Naive thymus-derived CD4-positive, alpha-beta T cell (primary cell): ENCODE measurements around the gene IPO9. TPM values are rescaled to one million over a fixed set of nuclear protein-coding genes. Genes with fewer than 3 reads are reported as not detected.

ENCODE experiments used
- ATAC-seq: fragments of 150-1000 bp; cut with Tn5 transposase; 2 replicates; pipeline ENCODE4 v1.10.0; 2021; ENCODE audit warnings: mild to moderate bottlenecking, moderate library complexity
- CTCF ChIA-PET: fragments of 350-600 bp; sonication (Branson Sonifier 250); formaldehyde crosslinking; loops from one replicate; lab custom pipeline; 2021; ENCODE audit warnings: antibody characterized with exemption; lab: Charles Lee
- POLR2A ChIA-PET: fragments of 350-600 bp; sonication (Branson Sonifier 250); formaldehyde crosslinking; loops from one replicate; lab custom pipeline; 2021; ENCODE audit warnings: antibody characterized with exemption, inconsistent platforms; lab: Charles Lee
- DNase-seq, 9 donors: peaks; one replicate each; pipeline versions ENCODE4 v3.0.0 to v3.0.0-alpha.2; 2020 to 2022; ENCODE audit warnings: mixed read lengths in 1 of 9
- H3K27ac ChIP-seq: one replicate; pipeline ENCODE4 v1.7.0; 2013; ENCODE audit warnings: mild to moderate bottlenecking, low read depth, low read length, moderate library complexity
- H3K27me3 ChIP-seq, 2 donors: one replicate each; pipeline ENCODE4 v1.7.0; 2013; ENCODE audit warnings: low read length in 2 of 2, mild to moderate bottlenecking in 2 of 2, moderate library complexity in 2 of 2; ENCODE audit not compliant: control insufficient read depth in 2 of 2, insufficient read depth in 2 of 2
- H3K36me3 ChIP-seq, 3 experiments: 1 replicate in 2 of 3; 2 replicates in 1 of 3; pipeline ENCODE4 v1.7.0; 2013; ENCODE audit warnings: low read length in 3 of 3, mild to moderate bottlenecking in 3 of 3, moderate library complexity in 1 of 3; ENCODE audit not compliant: insufficient read depth in 3 of 3, control insufficient read depth in 2 of 3
- H3K4me1 ChIP-seq, 2 donors: one replicate each; pipeline ENCODE4 v1.7.0; 2013; ENCODE audit warnings: low read length in 2 of 2, mild to moderate bottlenecking in 2 of 2, moderate library complexity in 1 of 2; ENCODE audit not compliant: control insufficient read depth in 2 of 2, insufficient read depth in 2 of 2
- H3K4me3 ChIP-seq: 2 replicates; pipeline ENCODE4 v1.7.0; 2013; ENCODE audit warnings: mild to moderate bottlenecking, low read length
- H3K9me3 ChIP-seq, 3 experiments: 1 replicate in 2 of 3; 2 replicates in 1 of 3; pipeline ENCODE4 v1.7.0; 2013; ENCODE audit warnings: low read length in 3 of 3; ENCODE audit not compliant: control insufficient read depth in 2 of 3
- H3K27ac Mint-ChIP-seq, 9 donors: one replicate each; pipeline ENCODE4 v1.8.0; 2020 to 2022; ENCODE audit warnings: mixed read lengths in 9 of 9, mild to moderate bottlenecking in 8 of 9, moderate library complexity in 5 of 9, inconsistent platforms in 2 of 9
- H3K27me3 Mint-ChIP-seq, 5 donors: one replicate each; pipeline ENCODE4 v1.8.0; 2021 to 2022; ENCODE audit warnings: mixed read lengths in 5 of 5, mild to moderate bottlenecking in 1 of 5
- H3K36me3 Mint-ChIP-seq, 5 donors: one replicate each; pipeline ENCODE4 v1.8.0; 2020 to 2022; ENCODE audit warnings: mixed read lengths in 5 of 5, mild to moderate bottlenecking in 3 of 5, inconsistent platforms in 1 of 5
- H3K4me1 Mint-ChIP-seq, 7 donors: one replicate each; pipeline ENCODE4 v1.8.0; 2020 to 2022; ENCODE audit warnings: mixed read lengths in 7 of 7, mild to moderate bottlenecking in 3 of 7, inconsistent platforms in 1 of 7
- H3K4me3 Mint-ChIP-seq, 10 donors: one replicate each; pipeline ENCODE4 v1.8.0; 2020 to 2022; ENCODE audit warnings: mild to moderate bottlenecking in 10 of 10, mixed read lengths in 10 of 10, moderate library complexity in 6 of 10, inconsistent platforms in 2 of 10
- H3K9me3 Mint-ChIP-seq, 11 donors: one replicate each; pipeline ENCODE4 v1.8.0; 2020 to 2022; ENCODE audit warnings: mixed read lengths in 11 of 11, mild to moderate bottlenecking in 4 of 11, inconsistent platforms in 1 of 11, moderate library complexity in 1 of 11
- intact Hi-C, 2 donors: fragments of 100-400 bp; cut with micrococcal nuclease; formaldehyde crosslinking; loops; one replicate each; pipeline ENCODE4 v1.15.1; 2023
- polyA plus RNA-seq, 2 donors: library from polyadenylated mRNA; unstranded; fragments of 300-500 nt; fragmentation: Illumina TruSeq; gene quantifications; one replicate each; pipeline ENCODE4 v1.2.3, GENCODE V29; 2021
- total RNA-seq, 6 experiments: library from RNA in 5 of 6; stranded (reverse) in 5 of 6; gene quantifications; 1 replicate in 5 of 6; 2 replicates in 1 of 6; pipeline ENCODE4 v1.2.3 and lab custom pipeline; 2021 to 2026

Gene IPO9
- total and polyA plus RNA-seq, 7 experiments from 2014 or later: 20.8 to 55.3 (median 29.8) TPM

- Mint-ChIP-seq H3K4me1 (peaks cover 0 to 5% (median 0%) of the 10 kb centered on the region in 7 donors), H3K9me3 (no peaks in the 10 kb centered on the region), H3K4me3 (no peak overlapping the region), H3K27me3 (peaks cover 0 to 8% (median 5%) of the 10 kb centered on the region in 5 donors), H3K27ac (no peak overlapping the region), H3K36me3 (no peaks in the 10 kb centered on the region)
- Histone ChIP-seq H3K9me3 (no peaks in the 10 kb centered on the region), H3K4me3 (no peak overlapping the region), H3K27me3 (no peaks in the 10 kb centered on the region), H3K4me1 (no peaks in the 10 kb centered on the region), H3K27ac (no peak overlapping the region), H3K36me3 (no peaks in the 10 kb centered on the region)
- no peak for ATAC-seq
- ChIA-PET POLR2A (no interaction called here), CTCF (no interaction called here)
- no peak for DNase-seq
- intact Hi-C loops: no loop called here
Observed at GRCh38 chr1:201902198-201902597, 73.2 kb downstream of the IPO9 start.

- Mint-ChIP-seq H3K27ac (no peak overlapping the region), H3K27me3 (peaks cover 0 to 8% (median 5%) of the 10 kb centered on the region in 5 donors), H3K9me3 (no peaks in the 10 kb centered on the region), H3K36me3 (no peaks in the 10 kb centered on the region), H3K4me3 (no peak overlapping the region), H3K4me1 (peaks cover 0 to 5% (median 0%) of the 10 kb centered on the region in 7 donors)
- CTCF ChIA-PET: no interaction called here
- H3K27ac ChIP-seq: no peak overlapping the region
- no peak for DNase-seq
- H3K36me3 ChIP-seq: no peaks in the 10 kb centered on the region
- H3K9me3 ChIP-seq: no peaks in the 10 kb centered on the region
- no peaks in the 10 kb centered on the region for H3K27me3 ChIP-seq
- POLR2A ChIA-PET: no interaction called here
- H3K4me1 ChIP-seq: no peaks in the 10 kb centered on the region
- ATAC-seq: no peak
- intact Hi-C loops: no loop called here
- no peak overlapping the region for H3K4me3 ChIP-seq
Observed at GRCh38 chr1:201903135-201903534, 74.2 kb downstream of the IPO9 start.

GRCh38 chr1:201904579-201904978 lies 75.6 kb downstream of the IPO9 start:
- no peaks in the 10 kb centered on the region for H3K27me3 ChIP-seq
- ATAC-seq (no peak), DNase-seq (no peak)
- intact Hi-C loops: no loop called here
- H3K27me3 Mint-ChIP-seq: peaks cover 0 to 10% (median 8%) of the 10 kb centered on the region in 5 donors
- ChIA-PET POLR2A (no interaction called here), CTCF (no interaction called here)
- no peak overlapping the region for H3K4me3 ChIP-seq
- no peaks in the 10 kb centered on the region for H3K4me1 ChIP-seq
- no peaks in the 10 kb centered on the region for H3K9me3 Mint-ChIP-seq
- no peaks in the 10 kb centered on the region for H3K36me3 ChIP-seq
- H3K36me3 Mint-ChIP-seq: no peaks in the 10 kb centered on the region
- H3K4me1 Mint-ChIP-seq: peaks cover 0 to 5% (median 0%) of the 10 kb centered on the region in 7 donors
- H3K27ac Mint-ChIP-seq: no peak overlapping the region
- no peak overlapping the region for H3K27ac ChIP-seq
- no peak overlapping the region for H3K4me3 Mint-ChIP-seq
- no peaks in the 10 kb centered on the region for H3K9me3 ChIP-seq

- no peak overlapping the region for H3K27ac Mint-ChIP-seq
- H3K9me3 Mint-ChIP-seq: no peaks in the 10 kb centered on the region
- Histone ChIP-seq H3K27me3 (no peaks in the 10 kb centered on the region), H3K4me1 (no peaks in the 10 kb centered on the region), H3K36me3 (no peaks in the 10 kb centered on the region), H3K27ac (no peak overlapping the region), H3K4me3 (no peak overlapping the region), H3K9me3 (no peaks in the 10 kb centered on the region)
- no peak for DNase-seq
- peaks cover 0 to 10% (median 3%) of the 10 kb centered on the region in 5 donors for H3K27me3 Mint-ChIP-seq
- H3K36me3 Mint-ChIP-seq: no peaks in the 10 kb centered on the region
- H3K4me3 Mint-ChIP-seq: no peak overlapping the region
- intact Hi-C loops: no loop called here
- ChIA-PET CTCF (interaction anchor here (1.1 kb wide), 1 partner anchor 20 kb away, joined by 3 read pairs; no protein-coding TSS in a partner anchor), POLR2A (no interaction called here)
- no peak for ATAC-seq
- peaks cover 0 to 5% (median 0%) of the 10 kb centered on the region in 7 donors for H3K4me1 Mint-ChIP-seq
Observed at GRCh38 chr1:201905234-201905890, 76.4 kb downstream of the IPO9 start.

DNA sequence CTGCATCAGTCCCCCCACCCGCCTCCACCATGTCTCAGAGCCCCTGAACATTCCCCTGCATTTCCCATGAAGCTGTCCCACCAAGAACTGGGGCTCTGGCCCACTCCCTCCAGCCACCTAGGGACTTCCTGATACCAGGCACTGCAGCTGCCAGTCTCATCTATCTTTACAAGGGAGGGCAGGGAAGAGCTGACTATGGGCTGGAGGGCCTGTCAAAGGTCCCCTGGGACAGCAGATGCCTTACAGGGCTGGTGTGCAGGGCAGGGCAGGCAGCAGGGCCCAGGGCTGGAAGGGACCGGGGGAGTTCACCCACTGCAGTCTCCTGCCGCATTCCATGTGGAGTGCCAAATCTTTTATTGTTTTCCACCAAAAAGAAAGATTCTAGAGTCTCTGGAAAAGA lies 77.4 kb downstream of the IPO9 start:
- no peaks in the 10 kb centered on the region for H3K36me3 Mint-ChIP-seq
- ChIA-PET POLR2A (no interaction called here), CTCF (interaction anchor here (1.1 kb wide), 1 partner anchor 19 kb away, joined by 3 read pairs; no protein-coding TSS in a partner anchor)
- no peak overlapping the region for H3K4me3 ChIP-seq
- no peak overlapping the region for H3K4me3 Mint-ChIP-seq
- no peaks in the 10 kb centered on the region for H3K9me3 ChIP-seq
- H3K4me1 ChIP-seq: no peaks in the 10 kb centered on the region
- H3K27ac ChIP-seq: no peak overlapping the region
- DNase-seq: no peak
- peaks cover 0 to 11% (median 0%) of the 10 kb centered on the region in 5 donors for H3K27me3 Mint-ChIP-seq
- no peak overlapping the region for H3K27ac Mint-ChIP-seq
- ATAC-seq: no peak
- no peaks in the 10 kb centered on the region for H3K36me3 ChIP-seq
- H3K9me3 Mint-ChIP-seq: no peaks in the 10 kb centered on the region
- intact Hi-C loops: no loop called here
- no peaks in the 10 kb centered on the region for H3K27me3 ChIP-seq
- H3K4me1 Mint-ChIP-seq: peaks cover 0 to 5% (median 0%) of the 10 kb centered on the region in 7 donors

DNA sequence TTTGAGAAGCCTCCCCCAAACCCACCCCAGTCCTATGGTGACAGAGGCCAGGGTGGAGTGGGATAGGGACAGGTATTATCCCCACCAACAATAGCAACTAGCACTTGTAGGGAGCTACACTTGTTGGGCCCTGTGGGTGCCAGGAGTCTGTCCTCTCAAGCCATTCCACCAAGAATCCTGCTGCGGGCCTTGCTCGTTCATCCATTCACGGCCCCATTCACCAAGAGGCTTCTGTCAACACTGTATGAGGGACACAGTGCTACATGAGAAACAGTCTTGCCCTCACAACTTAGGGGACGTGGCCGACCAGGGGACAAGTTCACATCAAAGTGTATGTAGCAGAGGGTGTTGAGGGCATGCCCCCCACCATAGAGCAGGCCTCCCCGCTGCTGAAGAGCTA lies 78.7 kb downstream of the IPO9 start:
- H3K36me3 ChIP-seq: no peaks in the 10 kb centered on the region
- H3K4me3 Mint-ChIP-seq: no peak overlapping the region
- no peaks in the 10 kb centered on the region for H3K4me1 ChIP-seq
- no peak overlapping the region for H3K27ac ChIP-seq
- CTCF ChIA-PET: no interaction called here
- no peak overlapping the region for H3K27ac Mint-ChIP-seq
- intact Hi-C loops: no loop called here
- no peaks in the 10 kb centered on the region for H3K36me3 Mint-ChIP-seq
- no peaks in the 10 kb centered on the region for H3K27me3 ChIP-seq
- peaks cover 0 to 5% (median 0%) of the 10 kb centered on the region in 7 donors for H3K4me1 Mint-ChIP-seq
- H3K4me3 ChIP-seq: no peak overlapping the region
- no peaks in the 10 kb centered on the region for H3K9me3 Mint-ChIP-seq
- POLR2A ChIA-PET: no interaction called here
- ATAC-seq (no peak), DNase-seq (no peak)
- no peaks in the 10 kb centered on the region for H3K9me3 ChIP-seq
- H3K27me3 Mint-ChIP-seq: peaks cover 0 to 11% (median 0%) of the 10 kb centered on the region in 5 donors
